ENCODE data around the gene FRMD7.

Gene FRMD7

GRCh38 chrX:132033166-132033565 lies 94.7 kb downstream of the FRMD7 start:
- DNase-seq (ENCODE audit: low read depth in 2 of 2), result no peak

GRCh38 chrX:132031867-132032266 lies 96.0 kb downstream of the FRMD7 start:
- DNase-seq (ENCODE audit: low read depth in 2 of 2), result no peak

GRCh38 chrX:132030264-132030663 lies 97.6 kb downstream of the FRMD7 start:
- no peak for DNase-seq (ENCODE audit: low read depth in 2 of 2)
